Measurements from ENCODE around the gene DNAH7.

GRCh38 chr2:195756218-195756942 lies 312.3 kb downstream of the DNAH7 start:
- TF ChIP-seq YY1 (IDR thresholded peaks at IDR 0.05; ENCODE audit: insufficient read depth, insufficient read length) = no peak
- TF ChIP-seq ZNF274 (IDR thresholded peaks at IDR 0.05; ENCODE audit: low read depth, low read length) = no peak
- TF ChIP-seq SUZ12 (IDR thresholded peaks at IDR 0.05; ENCODE audit: extremely low read depth, insufficient read depth, insufficient read length) = no peak

All from NT2/D1 (cell line).